Astrocyte (in vitro differentiated cells and primary cell): ENCODE results near the gene ZNF317.

Source experiments
- CTCF ChIP-seq: IDR thresholded peaks from 2 replicates; pipeline ENCODE4 v1.5.1; 2011; ENCODE audit warnings: low read depth, mild to moderate bottlenecking, inconsistent platforms, low read length, moderate library complexity; ENCODE audit not compliant: insufficient read depth
- EZH2 ChIP-seq: IDR thresholded peaks from 2 replicates; pipeline ENCODE4 v1.6.1; 2012; ENCODE audit warnings: mild to moderate bottlenecking, low read length, inconsistent platforms; ENCODE audit not compliant: insufficient read depth

GRCh38 chr19:9189535-9189934, 49.3 kb downstream of the ZNF317 start:
- TF ChIP-seq EZH2, result no peak
- no peak for TF ChIP-seq CTCF
